C4-2B (cell line): ENCODE measurements around the gene SHE.

Experiments used
- H3K27ac ChIP-seq: fragments of 450-650 bp; 2 replicates; pipeline ENCODE4 v1.5.1; 2017
- ZFX ChIP-seq: fragments of 450-650 bp; IDR thresholded peaks from 2 replicates; pipeline ENCODE4 v1.6.1; 2017
- TF ChIP-seq, protein P1 (sequence below): fragments of 450-650 bp; conservative IDR thresholded peaks from 2 replicates; pipeline ENCODE4 v1.5.1; 2017; ENCODE audit warnings: mild to moderate bottlenecking

Gene SHE

DNA sequence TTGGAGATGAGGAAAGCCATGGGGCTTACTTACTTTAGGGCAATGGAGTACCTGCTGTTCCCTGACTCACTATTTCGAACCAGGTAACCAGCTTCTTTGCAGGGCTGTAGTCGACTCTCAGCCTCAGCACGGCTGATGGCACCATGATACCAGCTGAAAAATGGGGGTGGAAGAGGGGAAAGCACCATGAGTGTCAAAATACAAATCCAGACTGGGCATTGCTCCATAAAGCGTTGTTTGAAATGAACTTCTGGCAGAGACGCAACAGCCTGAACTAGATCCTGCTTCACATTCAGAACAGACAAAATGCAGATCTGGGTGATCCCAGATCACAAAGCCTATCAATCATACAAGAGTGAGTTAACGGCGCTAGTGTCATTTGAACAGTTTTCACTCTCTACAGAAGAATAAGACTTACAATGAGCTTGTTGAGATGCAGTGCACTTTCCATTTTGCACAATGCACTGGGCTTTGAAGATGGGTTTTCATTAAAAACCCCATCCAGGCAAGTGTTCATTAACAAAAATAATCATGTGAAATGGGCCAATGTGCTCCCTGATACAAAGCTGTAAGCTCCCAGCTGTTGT lies 16.2 kb downstream of the SHE start:
- peak overlapping the region; percentile 31; the same call in 1 of the 2 replicates for H3K27ac ChIP-seq
- no peak for TF ChIP-seq ZFX
- TF ChIP-seq, protein P1, sequence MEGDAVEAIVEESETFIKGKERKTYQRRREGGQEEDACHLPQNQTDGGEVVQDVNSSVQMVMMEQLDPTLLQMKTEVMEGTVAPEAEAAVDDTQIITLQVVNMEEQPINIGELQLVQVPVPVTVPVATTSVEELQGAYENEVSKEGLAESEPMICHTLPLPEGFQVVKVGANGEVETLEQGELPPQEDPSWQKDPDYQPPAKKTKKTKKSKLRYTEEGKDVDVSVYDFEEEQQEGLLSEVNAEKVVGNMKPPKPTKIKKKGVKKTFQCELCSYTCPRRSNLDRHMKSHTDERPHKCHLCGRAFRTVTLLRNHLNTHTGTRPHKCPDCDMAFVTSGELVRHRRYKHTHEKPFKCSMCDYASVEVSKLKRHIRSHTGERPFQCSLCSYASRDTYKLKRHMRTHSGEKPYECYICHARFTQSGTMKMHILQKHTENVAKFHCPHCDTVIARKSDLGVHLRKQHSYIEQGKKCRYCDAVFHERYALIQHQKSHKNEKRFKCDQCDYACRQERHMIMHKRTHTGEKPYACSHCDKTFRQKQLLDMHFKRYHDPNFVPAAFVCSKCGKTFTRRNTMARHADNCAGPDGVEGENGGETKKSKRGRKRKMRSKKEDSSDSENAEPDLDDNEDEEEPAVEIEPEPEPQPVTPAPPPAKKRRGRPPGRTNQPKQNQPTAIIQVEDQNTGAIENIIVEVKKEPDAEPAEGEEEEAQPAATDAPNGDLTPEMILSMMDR = no peak

DNA sequence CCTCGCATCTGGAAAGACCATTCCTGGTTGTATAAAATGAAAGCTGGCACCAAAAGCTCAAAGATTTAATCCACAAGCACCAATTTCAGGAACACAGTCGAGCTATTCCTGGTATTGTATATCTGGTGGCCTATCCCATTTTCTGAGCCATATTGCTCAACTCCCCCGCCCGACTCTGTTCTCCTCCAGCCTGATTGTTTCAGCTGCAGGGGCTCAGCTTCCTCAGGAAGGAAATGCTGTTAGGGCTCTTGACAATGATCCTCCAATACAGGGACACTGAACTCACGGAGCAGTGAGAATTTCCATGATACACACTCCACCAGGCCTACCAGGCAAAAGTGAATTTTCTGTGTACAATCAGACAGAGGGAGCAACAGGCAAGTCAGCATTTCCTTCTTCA lies 17.1 kb downstream of the SHE start:
- no peak overlapping the region for H3K27ac ChIP-seq
- TF ChIP-seq ZFX = no peak
- TF ChIP-seq, protein P1 = no peak

DNA sequence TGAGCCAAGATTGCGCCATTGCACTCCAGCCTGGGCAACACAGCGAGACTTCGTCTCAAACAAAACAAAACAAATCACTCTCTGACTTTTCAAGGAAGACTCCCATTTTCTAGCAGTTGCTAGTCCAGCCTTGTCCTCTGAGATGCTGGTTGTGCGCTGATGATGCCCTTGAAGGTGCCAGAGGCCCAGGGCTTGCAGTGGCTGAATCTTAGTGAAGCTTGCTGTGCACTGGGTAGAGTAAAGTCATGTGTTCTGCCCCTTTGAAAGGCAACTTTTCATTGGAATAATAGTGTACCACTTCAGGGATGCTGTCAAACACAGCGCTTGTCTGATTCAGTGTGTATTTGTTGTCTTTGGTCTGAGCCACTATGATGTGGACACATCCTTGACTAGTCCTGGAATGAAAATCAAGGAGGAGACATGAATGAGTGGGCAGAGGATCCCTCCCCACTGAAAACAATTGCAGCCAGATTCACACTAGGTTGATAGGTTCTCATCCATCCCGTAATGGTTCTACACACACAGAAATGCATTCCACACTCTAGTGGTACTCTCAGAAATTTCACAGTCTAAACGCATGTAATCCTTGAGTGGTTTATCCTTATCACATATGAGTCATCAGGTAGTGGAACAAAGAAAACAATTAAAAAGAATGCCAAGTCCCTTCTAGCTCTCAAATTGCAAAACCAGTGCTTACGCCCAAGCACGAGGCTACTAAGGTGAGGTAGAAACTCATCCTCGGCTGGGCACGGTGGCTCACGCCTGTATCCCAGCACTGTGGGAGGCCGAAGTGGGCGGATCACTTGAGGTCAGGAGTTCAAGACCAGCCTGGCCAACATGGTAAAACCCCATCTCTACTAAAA lies 18.0 kb downstream of the SHE start:
- no peak overlapping the region for H3K27ac ChIP-seq
- no peak for TF ChIP-seq ZFX
- TF ChIP-seq, protein P1 = no peak

DNA sequence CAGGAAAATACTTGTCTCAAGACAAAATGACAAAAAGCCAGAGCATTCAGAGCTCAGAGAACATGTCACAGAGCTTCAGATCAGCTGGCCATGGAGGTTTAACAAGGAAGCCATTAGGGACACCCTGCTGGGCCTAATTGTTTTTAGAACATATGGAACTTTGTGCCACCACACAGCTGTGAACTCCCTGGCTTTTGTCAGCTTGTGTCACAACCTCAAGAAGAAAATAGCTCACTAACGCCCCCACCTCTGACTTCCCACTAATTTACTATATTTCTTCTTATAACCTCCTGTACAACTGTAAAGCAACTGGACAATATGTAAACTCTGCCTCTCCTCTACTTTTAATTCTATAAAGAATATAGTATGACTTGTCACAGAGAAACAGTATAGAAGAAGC lies 21.2 kb downstream of the SHE start:
- H3K27ac ChIP-seq = no peak overlapping the region
- TF ChIP-seq, protein P1 = no peak
- TF ChIP-seq ZFX = no peak

DNA sequence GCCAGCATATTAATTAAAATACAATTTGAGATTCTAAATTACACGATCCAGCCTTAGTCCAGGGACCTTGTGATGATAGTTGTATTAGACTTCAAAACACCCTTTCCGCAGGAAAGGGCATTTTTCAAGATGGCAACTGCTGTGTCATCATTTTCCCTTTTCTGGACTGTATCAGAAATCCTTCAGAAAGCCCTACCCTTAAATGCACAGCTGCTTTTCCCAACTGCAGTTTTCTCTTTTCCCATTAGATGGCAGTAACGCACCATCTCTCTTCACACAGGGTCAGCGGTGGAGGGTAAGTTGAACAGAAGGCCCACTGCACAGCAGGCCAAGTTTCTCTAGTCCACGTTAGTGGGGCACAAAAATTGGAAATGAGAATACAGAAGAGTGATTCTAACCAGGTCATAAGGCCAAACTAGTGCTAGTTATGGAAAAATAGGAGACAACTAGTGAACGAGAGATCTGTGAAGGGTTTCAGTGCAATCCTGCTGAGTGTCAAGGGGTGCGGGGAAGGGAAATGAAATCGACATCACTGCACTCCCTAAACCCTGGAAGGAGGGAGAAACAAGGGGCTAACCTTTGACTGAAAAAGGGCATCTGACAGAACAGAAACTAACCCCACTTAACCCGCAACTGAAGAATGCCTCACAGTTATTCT lies 22.3 kb downstream of the SHE start:
- no peak for TF ChIP-seq ZFX
- TF ChIP-seq, protein P1 = peak; percentile 97

DNA sequence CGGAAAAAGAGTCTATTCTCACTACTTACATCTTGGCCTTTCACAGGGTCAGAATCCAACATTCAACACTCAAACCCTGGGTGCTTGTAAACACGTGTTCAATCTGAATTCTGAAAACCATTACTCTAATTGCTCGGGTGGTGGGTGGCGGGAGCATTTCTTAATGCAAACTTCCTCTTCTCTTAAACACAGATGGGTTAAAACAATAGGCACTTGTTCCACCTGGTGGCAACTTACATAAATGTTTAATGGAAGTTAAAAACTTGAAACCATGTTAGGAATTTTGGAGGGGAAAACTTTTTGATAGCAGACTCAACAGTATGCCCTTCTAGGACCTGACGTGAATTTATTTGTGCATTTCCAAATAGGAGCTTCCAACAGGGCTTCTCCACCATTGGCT lies 23.6 kb downstream of the SHE start:
- H3K27ac ChIP-seq = no peak overlapping the region
- TF ChIP-seq, protein P1 = no peak; the same call in 1 of the 2 replicates
- TF ChIP-seq ZFX = no peak

More for the DNA sequence above, 22.3 kb downstream of the SHE start:
- H3K27ac ChIP-seq = no peak overlapping the region

DNA sequence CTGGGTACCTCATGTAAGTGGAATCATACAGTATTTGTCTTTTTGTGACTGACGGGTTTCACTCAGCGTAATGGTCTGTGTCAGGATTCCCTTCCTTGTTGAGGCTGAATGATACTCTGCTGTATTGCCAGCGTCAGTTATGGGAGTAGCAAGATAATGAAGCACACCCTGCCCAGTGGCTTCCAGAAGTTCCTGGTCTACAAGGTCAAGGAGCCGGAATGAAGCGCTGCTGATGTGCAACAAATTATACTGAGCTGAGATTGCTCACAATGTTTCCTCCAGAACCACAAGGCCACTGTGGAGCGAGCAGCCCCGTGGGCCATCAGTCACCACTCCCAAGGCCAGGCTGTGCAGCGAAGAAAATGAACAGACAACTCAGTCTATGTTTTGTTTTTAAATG lies 24.2 kb downstream of the SHE start:
- TF ChIP-seq, protein P1 = no peak
- no peak for TF ChIP-seq ZFX
- H3K27ac ChIP-seq = no peak overlapping the region
